A673 (cell line): ENCODE data around the gene SDR42E1.

Source experiments
- CTCF ChIP-seq: fragments of 300-800, 200-600 bp; sonication (generic); conservative IDR thresholded peaks from 2 replicates; pipeline ENCODE4 v1.5.1; 2017; ENCODE audit warnings: low read depth, mild to moderate bottlenecking, antibody characterized with exemption, low read length, moderate library complexity, mixed read lengths
- EZH2 ChIP-seq: fragments of 200-600 bp; sonication (generic); IDR thresholded peaks from 2 replicates; pipeline ENCODE4 v1.6.1; 2017; ENCODE audit warnings: borderline replicate concordance, low read depth, mild to moderate bottlenecking, mixed read lengths, antibody characterized with exemption, low read length; ENCODE audit not compliant: poor library complexity, severe bottlenecking

DNA sequence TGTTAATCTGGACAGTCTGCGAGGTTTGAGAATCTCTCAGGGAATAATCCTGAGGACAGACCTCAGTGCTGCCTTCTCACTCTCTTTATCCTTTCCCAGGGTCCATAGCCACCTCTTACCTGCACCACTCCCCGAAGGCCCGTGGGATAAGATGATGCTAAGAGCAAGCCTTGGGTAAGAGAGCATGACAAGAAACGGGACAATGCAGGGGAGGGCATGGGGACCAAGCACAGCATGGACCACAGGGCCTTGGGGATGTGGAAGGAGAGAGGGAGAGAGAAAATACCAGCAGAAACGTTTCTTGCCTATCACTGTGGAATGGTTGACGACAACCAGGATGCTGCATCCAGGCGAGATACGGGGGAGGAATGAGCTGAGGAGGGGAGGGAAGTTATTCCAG lies 8.3 kb upstream of the SDR42E1 start:
- TF ChIP-seq CTCF = no peak
- TF ChIP-seq EZH2 = no peak
